ENCODE measurements around the gene CLSTN2. TPM values are rescaled to one million over a fixed set of nuclear protein-coding genes. Genes with fewer than 3 reads are reported as not detected.

Gene CLSTN2
- total RNA-seq, 1 donor from 2014 or later: 0.74 TPM

DNA sequence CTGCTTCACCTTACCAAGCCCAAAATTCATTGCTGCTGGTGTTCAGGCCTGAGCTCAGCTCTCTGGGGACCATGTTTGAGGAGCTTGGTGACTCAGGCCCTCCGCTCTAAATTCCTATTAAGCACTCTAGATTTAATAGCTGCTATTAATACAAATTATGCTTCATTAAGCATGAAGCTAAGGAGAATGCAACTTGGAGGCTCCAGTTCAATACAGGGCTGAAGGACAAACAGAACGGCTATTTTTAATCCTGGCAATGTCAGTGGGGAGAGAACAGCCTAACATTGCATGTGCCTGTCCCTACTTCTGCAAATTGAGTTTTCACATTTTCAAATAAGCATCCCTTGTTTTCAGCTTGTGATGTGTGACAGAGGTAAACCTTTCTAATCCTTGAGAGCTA is 662.8 kb downstream of the CLSTN2 start:
- TF ChIP-seq, protein P1, sequence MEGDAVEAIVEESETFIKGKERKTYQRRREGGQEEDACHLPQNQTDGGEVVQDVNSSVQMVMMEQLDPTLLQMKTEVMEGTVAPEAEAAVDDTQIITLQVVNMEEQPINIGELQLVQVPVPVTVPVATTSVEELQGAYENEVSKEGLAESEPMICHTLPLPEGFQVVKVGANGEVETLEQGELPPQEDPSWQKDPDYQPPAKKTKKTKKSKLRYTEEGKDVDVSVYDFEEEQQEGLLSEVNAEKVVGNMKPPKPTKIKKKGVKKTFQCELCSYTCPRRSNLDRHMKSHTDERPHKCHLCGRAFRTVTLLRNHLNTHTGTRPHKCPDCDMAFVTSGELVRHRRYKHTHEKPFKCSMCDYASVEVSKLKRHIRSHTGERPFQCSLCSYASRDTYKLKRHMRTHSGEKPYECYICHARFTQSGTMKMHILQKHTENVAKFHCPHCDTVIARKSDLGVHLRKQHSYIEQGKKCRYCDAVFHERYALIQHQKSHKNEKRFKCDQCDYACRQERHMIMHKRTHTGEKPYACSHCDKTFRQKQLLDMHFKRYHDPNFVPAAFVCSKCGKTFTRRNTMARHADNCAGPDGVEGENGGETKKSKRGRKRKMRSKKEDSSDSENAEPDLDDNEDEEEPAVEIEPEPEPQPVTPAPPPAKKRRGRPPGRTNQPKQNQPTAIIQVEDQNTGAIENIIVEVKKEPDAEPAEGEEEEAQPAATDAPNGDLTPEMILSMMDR (IDR thresholded peaks at IDR 0.05; ENCODE audit: unreplicated experiment): no peak
- Mint-ChIP-seq H3K27ac (ENCODE audit: unreplicated experiment) (no peak overlapping the region), H3K36me3 (ENCODE audit: low read depth, unreplicated experiment) (no peaks in the 10 kb centered on the region), H3K27me3 (ENCODE audit: unreplicated experiment) (peaks cover 1% of the 10 kb centered on the region), H3K4me3 (ENCODE audit: unreplicated experiment) (no peak overlapping the region), H3K4me1 (ENCODE audit: unreplicated experiment) (no peaks in the 10 kb centered on the region), H3K9me3 (ENCODE audit: unreplicated experiment) (no peaks in the 10 kb centered on the region)
- DNase-seq (ENCODE audit: low spot score): no peak

DNA sequence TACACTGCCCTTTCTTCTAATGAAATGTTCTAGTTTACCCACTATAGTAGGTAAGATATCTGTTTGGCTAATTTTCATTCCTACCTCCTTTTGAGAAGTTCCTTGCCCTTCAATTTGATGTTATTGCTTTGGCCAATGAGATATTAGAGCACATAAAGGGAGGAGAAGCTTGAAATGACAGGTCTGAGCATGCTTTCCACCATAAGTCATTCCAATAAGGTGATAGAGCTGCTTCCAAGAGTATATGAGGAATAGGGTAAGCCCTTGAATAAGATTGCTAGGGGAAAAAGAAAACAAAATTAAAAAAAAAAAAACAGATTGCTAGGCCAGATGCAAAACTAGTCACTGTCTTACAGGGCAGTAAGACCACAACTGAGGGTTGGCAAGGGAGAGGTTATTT is 664.0 kb downstream of the CLSTN2 start:
- H3K9me3 Mint-ChIP-seq (ENCODE audit: unreplicated experiment): no peaks in the 10 kb centered on the region
- H3K36me3 Mint-ChIP-seq (ENCODE audit: low read depth, unreplicated experiment): no peaks in the 10 kb centered on the region
- no peak overlapping the region for H3K27ac Mint-ChIP-seq (ENCODE audit: unreplicated experiment)
- H3K27me3 Mint-ChIP-seq (ENCODE audit: unreplicated experiment): peaks cover 1% of the 10 kb centered on the region
- DNase-seq (ENCODE audit: low spot score): no peak
- H3K4me1 Mint-ChIP-seq (ENCODE audit: unreplicated experiment): no peaks in the 10 kb centered on the region
- TF ChIP-seq, protein P1 (IDR thresholded peaks at IDR 0.05; ENCODE audit: unreplicated experiment): no peak
- H3K4me3 Mint-ChIP-seq (ENCODE audit: unreplicated experiment): no peak overlapping the region

- no peak for DNase-seq (ENCODE audit: low spot score)
- Mint-ChIP-seq H3K27ac (ENCODE audit: unreplicated experiment) (no peak overlapping the region), H3K9me3 (ENCODE audit: unreplicated experiment) (no peaks in the 10 kb centered on the region), H3K4me3 (ENCODE audit: unreplicated experiment) (no peak overlapping the region), H3K36me3 (ENCODE audit: low read depth, unreplicated experiment) (no peaks in the 10 kb centered on the region), H3K4me1 (ENCODE audit: unreplicated experiment) (no peaks in the 10 kb centered on the region), H3K27me3 (ENCODE audit: unreplicated experiment) (peaks cover 1% of the 10 kb centered on the region)
- TF ChIP-seq, protein P1 (IDR thresholded peaks at IDR 0.05; ENCODE audit: unreplicated experiment): no peak
Observed at GRCh38 chr3:140599496-140599895, 664.5 kb downstream of the CLSTN2 start.

DNA sequence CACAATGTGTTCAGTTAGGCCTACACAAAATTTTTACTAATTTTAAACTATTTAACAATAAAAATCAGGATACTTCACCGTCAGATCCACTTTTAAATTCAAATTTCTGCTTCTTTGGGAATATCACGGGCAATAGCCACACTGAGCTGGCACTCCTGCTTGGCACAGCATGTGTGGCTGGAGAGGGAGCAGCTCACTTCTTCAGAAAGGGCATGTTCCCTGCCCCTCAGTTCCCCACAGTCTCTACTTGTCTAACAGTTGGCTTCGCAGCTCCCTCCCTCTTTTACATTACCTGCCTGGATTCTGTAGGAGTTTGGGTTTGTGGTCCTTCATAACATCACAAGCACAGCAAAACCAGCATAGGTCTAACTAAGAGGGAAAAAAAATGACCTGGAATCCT is 666.9 kb downstream of the CLSTN2 start:
- no peaks in the 10 kb centered on the region for H3K4me1 Mint-ChIP-seq (ENCODE audit: unreplicated experiment)
- TF ChIP-seq, protein P1 (IDR thresholded peaks at IDR 0.05; ENCODE audit: unreplicated experiment): no peak

DNA sequence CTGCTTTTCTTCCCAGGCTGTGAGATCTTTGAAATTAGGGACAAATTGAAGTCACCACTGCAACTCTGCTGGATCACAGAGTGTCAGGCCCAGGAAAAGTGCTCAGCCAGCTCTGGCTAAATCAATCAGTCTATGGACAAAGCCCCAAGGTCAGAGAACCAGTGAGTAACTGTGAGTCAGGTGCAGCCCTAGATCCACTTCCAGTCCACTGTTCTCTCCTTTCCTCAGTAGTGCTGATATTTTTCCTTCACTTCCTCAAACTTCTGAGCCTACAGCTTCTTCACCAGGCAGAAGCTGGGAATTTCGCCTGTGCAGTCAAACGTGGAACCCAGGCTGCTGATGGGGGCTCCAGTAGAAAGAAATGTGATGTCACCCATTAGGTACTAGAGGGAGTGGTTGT is 667.8 kb downstream of the CLSTN2 start:
- Mint-ChIP-seq H3K9me3 (ENCODE audit: unreplicated experiment) (no peaks in the 10 kb centered on the region), H3K27ac (ENCODE audit: unreplicated experiment) (no peak overlapping the region), H3K4me1 (ENCODE audit: unreplicated experiment) (no peaks in the 10 kb centered on the region), H3K4me3 (ENCODE audit: unreplicated experiment) (no peak overlapping the region), H3K27me3 (ENCODE audit: unreplicated experiment) (no peaks in the 10 kb centered on the region), H3K36me3 (ENCODE audit: low read depth, unreplicated experiment) (no peaks in the 10 kb centered on the region)
- TF ChIP-seq, protein P1 (IDR thresholded peaks at IDR 0.05; ENCODE audit: unreplicated experiment): no peak
- DNase-seq (ENCODE audit: low spot score): no peak

More for the DNA sequence above, 666.9 kb downstream of the CLSTN2 start:
- no peak overlapping the region for H3K4me3 Mint-ChIP-seq (ENCODE audit: unreplicated experiment)
- H3K36me3 Mint-ChIP-seq (ENCODE audit: low read depth, unreplicated experiment): no peaks in the 10 kb centered on the region
- no peak overlapping the region for H3K27ac Mint-ChIP-seq (ENCODE audit: unreplicated experiment)
- H3K9me3 Mint-ChIP-seq (ENCODE audit: unreplicated experiment): no peaks in the 10 kb centered on the region
- peaks cover 1% of the 10 kb centered on the region for H3K27me3 Mint-ChIP-seq (ENCODE audit: unreplicated experiment)
- DNase-seq (ENCODE audit: low spot score): no peak
